NCI-H1092 (cell line): Measurements from ENCODE around the gene CSTA.
"Not testable (repeated sequence)": the region's sequence is repeated elsewhere in the genome, so short reads cannot be mapped to it uniquely, and the experiment has no call there.

Source experiments
- DNase-seq: peaks from one replicate; lab custom pipeline; 2025; lab: John Stamatoyannopoulos, UW

Gene CSTA

DNA sequence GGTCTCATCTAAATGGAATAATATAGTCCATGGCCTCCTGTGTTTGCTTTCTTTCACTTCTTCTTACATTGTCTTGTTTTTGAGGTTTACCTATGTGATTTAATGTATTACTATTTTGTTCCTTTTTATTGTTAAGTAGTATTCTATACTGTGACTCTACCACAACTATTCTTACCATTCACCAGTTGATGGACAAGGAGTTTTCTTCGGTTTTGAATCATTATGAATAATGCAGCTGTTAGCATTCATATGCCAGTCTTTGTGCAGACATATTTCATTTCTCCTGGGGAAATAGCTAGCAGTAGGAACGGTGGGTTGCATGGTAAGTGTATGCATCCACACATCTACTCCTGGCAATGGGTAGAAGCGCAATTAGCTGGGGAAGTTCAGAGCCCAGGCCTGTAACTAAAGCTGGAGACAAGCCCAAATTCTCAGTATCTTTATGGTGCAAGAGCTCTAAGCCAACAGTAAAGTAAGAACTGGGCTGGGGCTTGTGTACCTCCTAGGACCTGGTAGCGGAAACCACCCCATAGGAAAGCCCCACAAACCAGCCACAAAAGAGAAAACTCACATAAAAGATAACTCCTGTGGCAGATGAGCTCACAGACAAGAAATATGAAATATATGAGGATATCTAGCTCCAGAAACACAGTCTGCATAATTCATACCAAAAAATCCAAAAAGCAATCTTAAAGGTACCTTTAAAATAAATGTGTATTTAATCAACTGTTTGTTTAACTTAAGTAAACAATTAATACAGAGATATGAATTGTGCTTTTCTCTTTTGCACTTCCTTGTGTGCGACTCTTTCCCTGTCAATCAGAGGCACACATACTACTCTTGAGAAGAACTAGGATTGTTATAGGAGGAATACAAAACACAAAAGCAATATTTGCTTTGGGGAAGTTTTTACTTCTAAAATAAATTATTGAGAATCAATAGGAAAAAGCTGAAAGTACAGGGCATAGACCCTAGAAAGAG lies 2.7 kb upstream of the CSTA start:
- DNase-seq = no peak

DNA sequence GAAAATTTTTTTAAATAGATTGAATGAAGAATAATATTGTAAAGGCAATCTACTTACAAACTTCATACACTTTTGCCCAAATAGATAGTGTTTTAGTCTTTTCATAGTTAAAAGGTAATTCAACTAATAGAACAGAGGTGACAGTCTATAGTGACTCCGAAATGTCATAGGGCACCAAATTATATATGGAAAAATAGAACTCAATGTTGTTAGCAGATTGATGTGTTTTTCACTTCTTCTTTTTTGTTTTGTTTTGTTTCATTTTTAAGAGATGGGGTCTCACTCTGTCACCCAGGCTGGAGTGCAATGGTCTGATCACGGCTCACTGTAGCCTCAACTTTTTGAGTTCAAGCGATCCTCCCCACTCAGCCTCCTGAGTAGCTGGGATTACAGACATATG lies 721 bp downstream of the CSTA start:
- no peak for DNase-seq

DNA sequence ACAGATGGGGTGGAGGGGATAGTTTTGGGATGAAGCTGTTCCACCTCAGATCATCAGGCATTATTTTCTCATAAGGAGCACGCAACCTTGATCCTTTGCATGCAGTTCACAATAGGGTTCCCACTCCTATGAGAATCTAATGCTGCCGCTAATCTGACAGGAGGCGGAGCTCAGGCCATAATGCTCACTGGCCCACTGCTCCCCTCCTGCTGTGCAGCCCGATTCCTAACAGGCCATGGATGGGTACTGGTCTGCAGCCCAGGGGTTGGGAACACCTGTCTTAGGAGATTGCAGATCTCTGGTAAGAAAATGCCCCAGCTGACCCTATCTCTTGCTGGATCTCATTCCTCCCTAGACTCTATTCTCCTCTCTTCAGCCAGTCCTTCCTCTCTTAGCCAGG lies 6.8 kb downstream of the CSTA start:
- DNase-seq = no peak

DNA sequence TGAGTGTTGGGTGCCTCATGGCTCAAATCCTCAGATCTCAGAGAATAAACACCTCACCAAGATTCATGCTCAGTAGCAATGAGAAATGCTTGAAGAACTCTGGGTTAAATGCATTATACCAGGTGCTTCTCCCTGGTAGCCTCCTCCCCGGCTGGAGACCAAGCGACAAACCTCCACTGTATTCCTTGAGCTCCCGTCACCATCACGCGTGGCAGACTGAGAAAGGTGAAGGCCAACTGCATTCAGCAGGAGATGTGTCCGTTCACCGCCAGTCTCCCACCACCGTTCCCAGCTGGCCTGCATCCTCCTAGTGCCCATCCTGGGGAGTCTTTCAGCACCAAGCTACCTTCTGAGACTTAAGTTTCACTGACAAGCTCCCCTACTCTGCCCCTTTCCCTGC lies 7.5 kb downstream of the CSTA start:
- no peak for DNase-seq

GRCh38 chr3:122342803-122343202 lies 17.8 kb downstream of the CSTA start:
- no peak for DNase-seq

DNA sequence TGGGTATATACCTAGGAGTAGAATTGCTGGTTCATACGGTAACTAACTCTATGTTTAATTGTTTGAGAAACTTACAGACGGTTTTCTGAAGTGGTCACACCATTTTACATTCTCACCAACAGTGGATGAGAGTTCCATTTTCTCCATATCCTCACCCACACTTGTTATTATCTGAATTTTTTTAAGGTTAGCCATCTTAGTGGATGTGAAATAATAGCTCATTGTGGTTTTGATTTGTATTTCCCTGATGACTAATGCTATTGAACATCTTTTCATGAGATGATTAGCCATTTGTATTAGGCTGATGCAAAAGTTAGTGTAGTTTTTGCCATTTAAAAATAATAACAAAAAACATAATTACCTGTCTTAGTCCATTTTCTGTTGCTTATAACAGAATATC lies 18.6 kb downstream of the CSTA start:
- DNase-seq = no peak

DNA sequence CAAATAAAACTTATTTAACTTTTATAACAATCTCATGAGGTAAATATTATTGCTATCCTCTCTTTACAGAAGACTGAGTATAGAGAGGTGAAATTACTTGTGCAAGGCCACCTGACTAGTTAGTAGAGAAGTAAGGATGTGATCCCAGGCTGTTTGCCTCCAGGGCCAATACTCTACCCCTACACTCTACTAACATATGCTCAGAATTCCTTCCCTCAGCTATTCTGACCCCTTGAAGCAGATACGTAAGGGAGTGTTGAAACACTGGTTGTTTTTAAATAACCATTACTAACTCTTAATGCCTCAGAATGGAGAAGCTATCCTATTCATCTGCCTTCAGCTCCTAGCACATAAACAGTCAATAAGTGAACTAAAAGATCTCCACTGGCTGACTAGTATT lies 24.1 kb downstream of the CSTA start:
- DNase-seq = no peak

DNA sequence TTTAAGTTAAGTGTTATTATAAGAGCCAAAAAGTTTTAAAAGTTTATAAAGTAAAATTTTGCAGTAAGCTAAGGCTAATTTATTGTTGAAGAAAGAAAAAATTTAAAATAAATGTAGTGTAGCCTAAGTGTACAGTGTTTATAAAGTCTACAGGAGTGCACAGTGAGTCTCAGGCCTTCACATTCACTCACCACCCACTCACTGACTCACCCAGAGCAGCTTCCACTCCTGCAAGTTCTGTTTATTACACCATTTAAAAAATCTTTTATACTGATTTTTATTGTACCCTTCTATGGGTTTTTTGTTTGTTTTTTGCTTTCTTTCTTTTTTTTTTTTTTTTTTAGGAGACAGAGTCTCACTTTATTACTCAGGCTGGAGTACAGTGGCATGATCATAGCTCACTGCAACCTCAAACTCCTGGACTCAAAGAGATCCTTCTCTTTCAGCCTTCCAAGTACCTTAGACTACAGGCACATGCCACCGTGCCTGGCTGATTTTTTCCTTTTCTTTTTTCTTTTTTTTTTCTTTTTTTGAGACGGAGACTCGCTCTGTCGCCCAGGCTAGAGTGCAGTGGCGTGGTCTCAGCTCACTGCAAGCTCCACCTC lies 25.9 kb downstream of the CSTA start:
- no peak for DNase-seq

DNA sequence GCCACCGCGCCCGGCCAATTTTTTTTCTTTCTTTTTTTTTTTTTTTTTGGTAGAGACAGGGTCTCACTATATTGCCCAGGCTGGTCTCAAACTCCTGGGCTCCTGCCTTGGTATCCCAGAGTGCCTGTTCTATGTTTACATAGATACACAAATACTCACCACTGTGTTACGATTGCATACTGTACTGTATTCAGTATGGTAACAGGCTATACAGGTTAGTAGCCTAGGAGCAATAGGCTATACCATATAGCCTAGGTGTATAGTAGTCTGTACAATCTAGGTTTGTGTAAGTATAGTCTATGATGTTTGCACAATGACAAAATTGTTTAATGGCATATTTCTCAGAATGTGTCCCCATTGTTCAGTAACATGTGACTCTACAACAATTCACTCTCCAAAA lies 26.6 kb downstream of the CSTA start:
- no peak for DNase-seq

DNA sequence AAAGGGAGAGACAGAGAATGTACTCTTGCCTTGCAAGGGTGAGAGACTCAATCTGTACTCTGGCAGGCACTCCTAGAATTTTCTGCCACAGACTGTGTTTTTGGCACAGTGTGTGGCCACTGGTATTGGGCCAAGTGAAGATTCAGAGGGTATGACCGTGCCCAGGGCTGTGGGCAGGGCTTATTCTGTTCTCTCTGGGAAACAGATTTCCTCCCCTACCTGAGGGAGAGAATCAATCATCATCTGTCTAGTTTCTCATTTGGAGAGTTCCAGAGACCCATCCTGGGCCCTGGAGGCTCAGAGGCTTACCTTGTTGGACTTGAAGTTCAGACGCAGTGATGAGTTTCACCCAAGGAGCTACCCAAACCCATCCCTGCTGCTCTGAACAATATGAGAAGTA lies 28.2 kb downstream of the CSTA start:
- DNase-seq = no peak

DNA sequence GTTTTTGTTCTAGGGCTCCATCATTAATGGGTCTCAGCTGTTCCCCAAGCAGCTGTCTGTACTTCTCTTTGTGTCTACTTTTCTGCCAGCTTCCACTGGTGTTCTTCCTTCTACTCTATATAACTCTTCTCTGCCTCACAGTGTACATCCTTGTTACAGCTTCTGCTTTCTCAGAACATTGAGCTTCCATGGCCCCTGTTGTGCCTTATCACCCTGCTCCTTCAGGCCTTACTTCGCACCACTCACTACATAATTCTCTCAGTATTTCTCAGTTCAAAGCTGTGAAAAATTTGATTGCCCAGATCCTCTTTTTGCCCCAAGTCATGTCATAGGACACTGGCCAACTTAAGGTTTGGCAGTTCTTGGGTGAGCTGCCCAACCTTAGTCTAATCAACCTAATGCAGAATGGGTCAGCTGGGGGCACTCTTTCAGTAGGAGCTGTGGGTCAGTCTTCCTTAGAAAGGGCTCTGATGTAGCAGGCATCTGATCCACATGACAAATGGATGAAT lies 28.9 kb downstream of the CSTA start:
- no peak for DNase-seq

DNA sequence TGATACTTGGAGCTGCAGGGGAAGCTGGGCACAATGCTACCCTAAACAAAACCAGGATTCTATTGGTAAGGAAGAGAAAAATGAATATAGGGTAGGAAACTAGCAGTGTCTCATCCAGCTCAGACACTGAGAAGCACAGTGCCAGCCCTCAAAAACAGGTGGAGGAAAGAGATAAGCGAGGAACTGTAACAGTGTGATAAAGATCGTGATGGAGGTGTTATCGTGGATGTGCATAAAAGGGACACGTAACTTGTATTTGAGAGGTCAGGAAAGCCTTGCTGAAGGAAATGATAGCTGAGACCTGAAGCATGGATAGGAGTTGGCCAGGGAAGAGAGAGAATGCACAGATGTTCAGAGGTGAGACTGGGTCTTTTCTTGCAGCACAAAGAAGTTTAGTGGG lies 30.6 kb downstream of the CSTA start:
- no peak for DNase-seq

- peak; percentile 23 for DNase-seq
These were observed 31.4 kb downstream of the CSTA start for GRCh38 chr3:122356402-122356801.

- no peak for DNase-seq
These were observed 33.0 kb downstream of the CSTA start for GRCh38 chr3:122357828-122358702.

- no peak for DNase-seq
These were observed 33.6 kb downstream of the CSTA start for GRCh38 chr3:122358703-122359032.

- DNase-seq = no peak
These were observed 37.0 kb downstream of the CSTA start for GRCh38 chr3:122362026-122362425.

DNA sequence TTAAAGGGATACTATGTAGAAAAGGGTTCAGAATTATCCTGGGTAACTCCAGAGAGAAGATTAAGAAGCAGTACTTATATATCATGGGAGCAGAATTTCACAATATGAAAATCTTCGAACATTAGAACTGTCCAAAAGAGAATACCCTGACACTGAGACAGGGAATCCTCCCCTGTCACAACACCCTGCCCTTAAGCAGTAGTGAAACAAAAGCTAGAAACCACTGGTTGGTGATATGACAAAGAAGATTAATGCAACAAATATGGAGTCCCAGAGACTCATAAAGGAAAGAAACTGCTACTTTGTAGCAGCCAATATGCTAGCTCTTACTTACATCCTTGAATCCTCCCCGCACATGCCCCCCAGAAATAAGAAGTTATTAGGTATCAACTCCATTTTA lies 39.4 kb downstream of the CSTA start:
- no peak for DNase-seq

DNA sequence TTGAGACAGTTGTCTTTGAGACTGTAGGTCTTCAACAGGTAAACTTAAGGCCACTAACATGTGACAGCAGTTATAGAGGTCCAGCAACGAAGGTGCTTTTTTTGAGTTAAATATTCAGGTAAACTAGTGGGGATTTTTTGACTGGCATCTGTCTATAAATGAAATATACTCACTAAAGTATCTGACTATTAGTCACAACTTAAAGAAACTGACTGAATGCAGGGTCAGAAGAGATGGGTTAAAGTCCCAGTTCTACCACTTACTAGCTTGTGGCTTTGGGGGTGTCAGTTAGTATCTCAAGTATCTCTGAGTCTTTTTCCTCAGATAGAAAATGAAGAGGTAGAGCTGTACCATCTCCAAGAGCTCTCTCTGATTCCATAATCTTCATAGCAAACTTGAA lies 40.0 kb downstream of the CSTA start:
- DNase-seq = no peak

DNA sequence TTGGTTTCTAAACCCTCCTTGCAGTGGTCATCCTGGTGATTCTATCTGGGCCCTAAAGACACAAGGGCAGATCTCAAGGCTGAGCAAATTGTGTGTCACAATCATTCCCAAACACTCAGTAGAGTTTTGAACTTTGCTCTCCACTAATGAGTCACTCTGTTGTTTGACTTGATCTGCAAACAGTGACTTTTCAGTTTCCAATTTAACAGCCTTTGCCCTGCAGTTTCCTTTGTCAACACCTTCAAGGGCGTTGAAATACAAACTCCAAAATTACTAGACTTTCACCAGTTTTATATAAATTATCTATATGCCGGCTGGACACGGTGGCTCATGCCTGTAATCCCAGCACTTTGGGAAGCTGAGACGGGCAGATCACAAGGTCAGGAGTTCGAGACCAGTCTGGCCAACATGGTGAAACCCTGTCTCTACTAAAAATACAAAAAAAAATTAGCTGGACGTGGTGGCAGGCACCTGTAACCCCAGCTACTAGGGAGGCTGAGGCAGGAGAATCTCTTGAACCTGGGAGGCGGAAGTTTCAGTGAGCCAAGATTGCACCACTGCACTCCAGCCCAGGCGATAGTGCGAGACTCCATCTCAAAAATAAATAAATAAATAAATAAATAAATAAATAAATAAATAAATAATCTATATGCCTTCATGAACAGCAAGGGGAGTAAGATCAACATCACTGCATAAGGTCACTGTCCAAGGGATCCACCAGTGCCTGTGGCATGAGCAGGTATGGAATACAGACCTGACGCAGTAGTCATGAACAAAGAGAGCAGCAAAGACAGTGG lies 40.7 kb downstream of the CSTA start:
- not testable (repeated sequence) for DNase-seq

DNA sequence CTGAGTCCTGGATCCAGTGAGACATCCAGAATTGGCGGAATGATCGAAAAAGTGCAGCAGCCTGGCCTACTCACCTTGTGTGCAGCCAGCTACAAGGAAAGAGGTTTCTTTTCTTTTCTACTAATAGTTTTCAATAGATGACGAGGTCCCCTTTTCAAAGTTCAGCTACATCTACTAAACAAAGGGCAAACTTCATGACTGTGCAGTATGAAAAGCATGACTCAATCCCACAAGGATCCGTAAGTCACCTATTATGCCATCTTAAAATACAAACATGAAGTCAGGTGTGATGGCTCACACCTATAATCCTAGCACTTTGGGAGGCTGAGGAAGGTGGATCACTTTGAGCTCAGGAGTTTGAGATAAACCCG lies 41.3 kb downstream of the CSTA start:
- DNase-seq = no peak

DNA sequence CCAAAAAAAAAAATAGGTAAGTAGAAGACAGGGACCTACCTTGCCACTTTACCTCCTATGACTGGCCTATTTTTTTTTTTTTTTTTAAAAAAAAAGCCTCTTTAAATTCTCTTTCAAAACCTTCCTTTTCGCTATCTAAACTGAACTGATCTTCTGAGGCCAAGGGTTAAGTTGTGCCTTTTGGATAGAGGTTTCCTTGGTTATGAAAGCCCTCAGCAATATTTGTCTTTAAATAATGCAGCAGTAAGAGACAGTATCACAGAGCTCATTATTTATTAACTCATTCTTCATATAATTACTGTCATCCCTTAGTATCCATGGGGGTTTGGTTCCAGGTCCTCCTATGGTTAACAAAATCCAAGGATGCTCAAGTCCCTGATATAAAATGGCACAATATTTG lies 49.0 kb downstream of the CSTA start:
- no peak for DNase-seq

- no peak for DNase-seq
These were observed 52.9 kb downstream of the CSTA start for GRCh38 chr3:122377975-122378374.
